ENCODE results near the gene BANK1. TPM values are rescaled to one million over a fixed set of nuclear protein-coding genes. Genes with fewer than 3 reads are reported as not detected.

Gene BANK1
- total and polyA plus RNA-seq, 2 of the 4 experiments (the other 2 are of a cell fraction), result under 0.01 to 0.51 TPM

- Histone ChIP-seq H2BK20ac (ENCODE audit: low read depth, low read length) (no peak overlapping the region), H3K9me1 (ENCODE audit: insufficient read depth, low read length) (no peaks in the 10 kb centered on the region), H3K9ac (ENCODE audit: low read depth, low read length) (no peak overlapping the region), H3K36me3 (ENCODE audit: control insufficient read depth, insufficient read depth, low read length) (no peaks in the 10 kb centered on the region), H4K5ac (ENCODE audit: low read depth, low read length) (no peak overlapping the region), H4K20me1 (ENCODE audit: insufficient read depth, low read length) (no peaks in the 10 kb centered on the region), H2AK9ac (replicated peaks; ENCODE audit: low read depth, low read length, poor library complexity) (no peak overlapping the region), H3K18ac (ENCODE audit: low read depth, low read length) (no peak overlapping the region), H3K27ac (ENCODE audit: insufficient read depth, low read length) (no peak overlapping the region), H3K79me1 (ENCODE audit: low read depth in 1 of 2, low read length in 2 of 2) (no peaks in the 10 kb centered on the region), H3K27me3 (ENCODE audit: control insufficient read depth, insufficient read depth, low read length) (no peaks in the 10 kb centered on the region), H4K91ac (ENCODE audit: insufficient read depth, low read depth, low read length) (no peak overlapping the region), H3K14ac (replicated peaks; ENCODE audit: low read depth, low read length) (no peak overlapping the region), H3K23ac (ENCODE audit: low read depth, low read length) (no peak overlapping the region), H2BK5ac (ENCODE audit: low read depth, low read length, poor library complexity, severe bottlenecking) (no peak overlapping the region), H3K4me1 (ENCODE audit: control insufficient read depth, insufficient read depth, low read length) (no peaks in the 10 kb centered on the region), H3K4ac (ENCODE audit: low read depth, low read length) (no peak overlapping the region), H4K8ac (ENCODE audit: low read depth in 2 of 2, low read length in 2 of 2) (no peak overlapping the region), H2AFZ (replicated peaks; ENCODE audit: low read length, poor library complexity) (no peak overlapping the region), H3K4me3 (ENCODE audit: insufficient read depth, low read depth, low read length) (no peak overlapping the region), H2BK15ac (ENCODE audit: low read depth, low read length) (no peak overlapping the region), H3K4me2 (ENCODE audit: low read depth, low read length) (no peak overlapping the region), H3K9me3 (ENCODE audit: control insufficient read depth, insufficient read depth, low read length) (no peaks in the 10 kb centered on the region), H2AK5ac (ENCODE audit: low read depth, low read length) (no peak overlapping the region), H3K56ac (ENCODE audit: extremely low read depth, insufficient read depth, low read length) (no peak overlapping the region), H2BK120ac (ENCODE audit: low read depth, low read length) (no peak overlapping the region)
- intact Hi-C loops (cut with micrococcal nuclease), result no loop called here
- no peak for ATAC-seq (ENCODE audit: low read depth)
- no peak for TF ChIP-seq CHD1 (IDR thresholded peaks at IDR 0.05; ENCODE audit: low read depth, low read length)
- TF ChIP-seq MXI1 (IDR thresholded peaks at IDR 0.05; ENCODE audit: borderline replicate concordance, low read depth, low read length), result no peak
- no peak for TF ChIP-seq USF2 (IDR thresholded peaks at IDR 0.05; ENCODE audit: low read depth, low read length)
- TF ChIP-seq MAZ (IDR thresholded peaks at IDR 0.05; ENCODE audit: borderline replicate concordance, low read depth, low read length), result no peak
- no peak for TF ChIP-seq RFX5 (IDR thresholded peaks at IDR 0.05; ENCODE audit: low read depth, low read length)
- TF ChIP-seq BHLHE40 (IDR thresholded peaks at IDR 0.05; ENCODE audit: low read depth, low read length), result no peak
- no peak for TF ChIP-seq SMC3 (IDR thresholded peaks at IDR 0.05; ENCODE audit: low read depth, low read length)
- TF ChIP-seq RCOR1 (IDR thresholded peaks at IDR 0.05; ENCODE audit: insufficient replicate concordance, low read length), result no peak
- no peak for TF ChIP-seq POLR2A (IDR thresholded peaks at IDR 0.05; ENCODE audit: low read depth, low read length)
- TF ChIP-seq, protein P1, sequence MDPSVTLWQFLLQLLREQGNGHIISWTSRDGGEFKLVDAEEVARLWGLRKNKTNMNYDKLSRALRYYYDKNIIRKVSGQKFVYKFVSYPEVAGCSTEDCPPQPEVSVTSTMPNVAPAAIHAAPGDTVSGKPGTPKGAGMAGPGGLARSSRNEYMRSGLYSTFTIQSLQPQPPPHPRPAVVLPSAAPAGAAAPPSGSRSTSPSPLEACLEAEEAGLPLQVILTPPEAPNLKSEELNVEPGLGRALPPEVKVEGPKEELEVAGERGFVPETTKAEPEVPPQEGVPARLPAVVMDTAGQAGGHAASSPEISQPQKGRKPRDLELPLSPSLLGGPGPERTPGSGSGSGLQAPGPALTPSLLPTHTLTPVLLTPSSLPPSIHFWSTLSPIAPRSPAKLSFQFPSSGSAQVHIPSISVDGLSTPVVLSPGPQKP (IDR thresholded peaks at IDR 0.05; ENCODE audit: borderline replicate concordance, low read depth, low read length), result no peak
- no peak for TF ChIP-seq MAFK (IDR thresholded peaks at IDR 0.05; ENCODE audit: low read depth, low read length)
- TF ChIP-seq CEBPB (IDR thresholded peaks at IDR 0.05; ENCODE audit: low read depth, low read length), result no peak
- TF ChIP-seq CTCF (conservative IDR thresholded peaks at IDR 0.05; ENCODE audit: low read depth, low read length), result no peak
- TF ChIP-seq FOS (IDR thresholded peaks at IDR 0.05; ENCODE audit: low read depth, low read length), result no peak
- no peak for TF ChIP-seq NFE2L2 (IDR thresholded peaks at IDR 0.05; ENCODE audit: low read depth, low read length)
- TF ChIP-seq RAD21 (IDR thresholded peaks at IDR 0.05; ENCODE audit: low read length), result no peak
- dilution Hi-C loops (cut with HindIII; ENCODE audit: low sequenced_read_pairs, unreplicated experiment), result no loop called here
- ChIA-PET CTCF (no interaction called here), POLR2A (ENCODE audit: unreplicated experiment) (no interaction called here)
- in situ Hi-C loops (cut with MboI; ENCODE audit: low sequenced_read_pairs), result no loop called here
- no peak for DNase-seq
- WGBS, 2 experiments (ENCODE audit: extremely low coverage in 2 of 2, insufficient read length in 1 of 2), result no CpG with 5 or more reads among the region's 3 CpGs
- no TSS peak for BruUV-seq (replicated peaks)
Observed at GRCh38 chr4:101921370-101921769, 130.8 kb downstream of the BANK1 start.
